A549 (cell line): Measurements from ENCODE around the gene NEXN.

ENCODE experiments used
- BHLHE40 ChIP-seq: IDR thresholded peaks from 2 replicates; pipeline ENCODE4 v1.6.1; 2012; ENCODE audit warnings: low read depth, low read length, inconsistent platforms
- EP300 ChIP-seq, 2 experiments: fragments of >200 bp; sonication (Bioruptor Twin); formaldehyde crosslinking; IDR thresholded peaks; 2 replicates in 1 of 2; 3 replicates in 1 of 2; pipeline ENCODE4 v1.6.1; 2016 to 2017
- JUN ChIP-seq, 2 experiments: fragments of >200 bp; sonication (Bioruptor Twin); formaldehyde crosslinking; IDR thresholded peaks; 2 replicates in 1 of 2; 3 replicates in 1 of 2; pipeline ENCODE4 v1.6.1; 2016 to 2017
- KDM5A ChIP-seq: fragments of 200-600 bp; sonication (generic); IDR thresholded peaks from 2 replicates; pipeline ENCODE4 v1.6.1; 2016; ENCODE audit warnings: antibody characterized with exemption, mild to moderate bottlenecking
- MYC ChIP-seq: IDR thresholded peaks from 2 replicates; pipeline ENCODE4 v1.6.1; 2012; ENCODE audit warnings: mild to moderate bottlenecking, inconsistent platforms, low read length, improper control_type of control experiment, borderline replicate concordance
- POLR2A ChIP-seq: IDR thresholded peaks from 2 replicates; pipeline ENCODE4 v1.6.1; 2012; ENCODE audit warnings: mild to moderate bottlenecking, low read length
- RARB ChIP-seq: fragments of 250-450 bp; sonication (Bioruptor Pico); IDR thresholded peaks from 2 replicates; pipeline ENCODE4 v1.8.0; 2021; ENCODE audit warnings: mild to moderate bottlenecking, moderate library complexity
- RCOR1 ChIP-seq: fragments of 150-350 bp; IDR thresholded peaks from 2 replicates; pipeline ENCODE4 v1.6.1; 2014; ENCODE audit warnings: antibody characterized with exemption, low read length, low read depth
- RNF2 ChIP-seq: fragments of 200-600 bp; sonication (generic); IDR thresholded peaks from 2 replicates; pipeline ENCODE4 v1.6.1; 2016; ENCODE audit warnings: low read depth, mild to moderate bottlenecking, antibody characterized with exemption, moderate library complexity, borderline replicate concordance
- TF ChIP-seq, protein P1 (sequence below): fragments of >200 bp; sonication (Bioruptor Twin); formaldehyde crosslinking; IDR thresholded peaks from 3 replicates; pipeline ENCODE4 v1.5.1; 2016
- TF ChIP-seq, protein P2 (sequence below): fragments of 150-350 bp; IDR thresholded peaks from 2 replicates; pipeline ENCODE4 v1.6.1; 2014; ENCODE audit warnings: low read depth, mild to moderate bottlenecking, low read length
- TF ChIP-seq, protein P3 (sequence below): fragments of 200-600 bp; sonication (generic); IDR thresholded peaks from 2 replicates; pipeline ENCODE4 v1.6.1; 2016; ENCODE audit warnings: antibody characterized with exemption, mild to moderate bottlenecking, moderate library complexity
- TF ChIP-seq, protein P4 (sequence below): IDR thresholded peaks from 2 replicates; pipeline ENCODE4 v1.6.1; 2012
- TF ChIP-seq, protein P5 (sequence below): IDR thresholded peaks from 2 replicates; pipeline ENCODE4 v1.6.1; 2012

DNA sequence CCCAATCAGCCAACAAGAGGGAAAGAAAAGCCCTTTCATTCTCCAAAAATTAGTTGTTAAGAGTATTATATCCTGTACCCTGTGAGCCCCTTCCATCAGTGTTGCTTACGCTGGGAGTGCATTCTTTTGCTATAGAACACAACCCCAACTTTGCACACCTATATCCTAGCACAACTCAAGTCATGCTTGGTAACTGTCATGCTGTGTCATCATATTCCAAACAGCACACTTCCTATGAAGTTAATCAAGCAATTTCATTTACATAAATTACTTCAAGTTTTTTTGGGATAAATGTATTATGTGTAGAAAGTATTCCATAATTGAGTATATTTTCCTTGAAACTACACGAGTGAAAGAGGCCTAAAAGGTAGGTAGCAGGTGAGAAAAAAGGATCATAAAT lies 70.4 kb downstream of the NEXN start:
- TF ChIP-seq, protein P1, sequence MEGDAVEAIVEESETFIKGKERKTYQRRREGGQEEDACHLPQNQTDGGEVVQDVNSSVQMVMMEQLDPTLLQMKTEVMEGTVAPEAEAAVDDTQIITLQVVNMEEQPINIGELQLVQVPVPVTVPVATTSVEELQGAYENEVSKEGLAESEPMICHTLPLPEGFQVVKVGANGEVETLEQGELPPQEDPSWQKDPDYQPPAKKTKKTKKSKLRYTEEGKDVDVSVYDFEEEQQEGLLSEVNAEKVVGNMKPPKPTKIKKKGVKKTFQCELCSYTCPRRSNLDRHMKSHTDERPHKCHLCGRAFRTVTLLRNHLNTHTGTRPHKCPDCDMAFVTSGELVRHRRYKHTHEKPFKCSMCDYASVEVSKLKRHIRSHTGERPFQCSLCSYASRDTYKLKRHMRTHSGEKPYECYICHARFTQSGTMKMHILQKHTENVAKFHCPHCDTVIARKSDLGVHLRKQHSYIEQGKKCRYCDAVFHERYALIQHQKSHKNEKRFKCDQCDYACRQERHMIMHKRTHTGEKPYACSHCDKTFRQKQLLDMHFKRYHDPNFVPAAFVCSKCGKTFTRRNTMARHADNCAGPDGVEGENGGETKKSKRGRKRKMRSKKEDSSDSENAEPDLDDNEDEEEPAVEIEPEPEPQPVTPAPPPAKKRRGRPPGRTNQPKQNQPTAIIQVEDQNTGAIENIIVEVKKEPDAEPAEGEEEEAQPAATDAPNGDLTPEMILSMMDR: no peak
- TF ChIP-seq, protein P2, sequence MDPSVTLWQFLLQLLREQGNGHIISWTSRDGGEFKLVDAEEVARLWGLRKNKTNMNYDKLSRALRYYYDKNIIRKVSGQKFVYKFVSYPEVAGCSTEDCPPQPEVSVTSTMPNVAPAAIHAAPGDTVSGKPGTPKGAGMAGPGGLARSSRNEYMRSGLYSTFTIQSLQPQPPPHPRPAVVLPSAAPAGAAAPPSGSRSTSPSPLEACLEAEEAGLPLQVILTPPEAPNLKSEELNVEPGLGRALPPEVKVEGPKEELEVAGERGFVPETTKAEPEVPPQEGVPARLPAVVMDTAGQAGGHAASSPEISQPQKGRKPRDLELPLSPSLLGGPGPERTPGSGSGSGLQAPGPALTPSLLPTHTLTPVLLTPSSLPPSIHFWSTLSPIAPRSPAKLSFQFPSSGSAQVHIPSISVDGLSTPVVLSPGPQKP: no peak
- TF ChIP-seq, protein P3, sequence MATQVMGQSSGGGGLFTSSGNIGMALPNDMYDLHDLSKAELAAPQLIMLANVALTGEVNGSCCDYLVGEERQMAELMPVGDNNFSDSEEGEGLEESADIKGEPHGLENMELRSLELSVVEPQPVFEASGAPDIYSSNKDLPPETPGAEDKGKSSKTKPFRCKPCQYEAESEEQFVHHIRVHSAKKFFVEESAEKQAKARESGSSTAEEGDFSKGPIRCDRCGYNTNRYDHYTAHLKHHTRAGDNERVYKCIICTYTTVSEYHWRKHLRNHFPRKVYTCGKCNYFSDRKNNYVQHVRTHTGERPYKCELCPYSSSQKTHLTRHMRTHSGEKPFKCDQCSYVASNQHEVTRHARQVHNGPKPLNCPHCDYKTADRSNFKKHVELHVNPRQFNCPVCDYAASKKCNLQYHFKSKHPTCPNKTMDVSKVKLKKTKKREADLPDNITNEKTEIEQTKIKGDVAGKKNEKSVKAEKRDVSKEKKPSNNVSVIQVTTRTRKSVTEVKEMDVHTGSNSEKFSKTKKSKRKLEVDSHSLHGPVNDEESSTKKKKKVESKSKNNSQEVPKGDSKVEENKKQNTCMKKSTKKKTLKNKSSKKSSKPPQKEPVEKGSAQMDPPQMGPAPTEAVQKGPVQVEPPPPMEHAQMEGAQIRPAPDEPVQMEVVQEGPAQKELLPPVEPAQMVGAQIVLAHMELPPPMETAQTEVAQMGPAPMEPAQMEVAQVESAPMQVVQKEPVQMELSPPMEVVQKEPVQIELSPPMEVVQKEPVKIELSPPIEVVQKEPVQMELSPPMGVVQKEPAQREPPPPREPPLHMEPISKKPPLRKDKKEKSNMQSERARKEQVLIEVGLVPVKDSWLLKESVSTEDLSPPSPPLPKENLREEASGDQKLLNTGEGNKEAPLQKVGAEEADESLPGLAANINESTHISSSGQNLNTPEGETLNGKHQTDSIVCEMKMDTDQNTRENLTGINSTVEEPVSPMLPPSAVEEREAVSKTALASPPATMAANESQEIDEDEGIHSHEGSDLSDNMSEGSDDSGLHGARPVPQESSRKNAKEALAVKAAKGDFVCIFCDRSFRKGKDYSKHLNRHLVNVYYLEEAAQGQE: no peak
- TF ChIP-seq RARB (CRISPR knock-in tag) (no peak), EP300 (IDR thresholded peaks at IDR 0.05) (no peak), RNF2 (no peak), POLR2A (no peak), RCOR1 (no peak), BHLHE40 (no peak), JUN (IDR thresholded peaks at IDR 0.05) (no peak), MYC (no peak), KDM5A (no peak)
- TF ChIP-seq, protein P4, sequence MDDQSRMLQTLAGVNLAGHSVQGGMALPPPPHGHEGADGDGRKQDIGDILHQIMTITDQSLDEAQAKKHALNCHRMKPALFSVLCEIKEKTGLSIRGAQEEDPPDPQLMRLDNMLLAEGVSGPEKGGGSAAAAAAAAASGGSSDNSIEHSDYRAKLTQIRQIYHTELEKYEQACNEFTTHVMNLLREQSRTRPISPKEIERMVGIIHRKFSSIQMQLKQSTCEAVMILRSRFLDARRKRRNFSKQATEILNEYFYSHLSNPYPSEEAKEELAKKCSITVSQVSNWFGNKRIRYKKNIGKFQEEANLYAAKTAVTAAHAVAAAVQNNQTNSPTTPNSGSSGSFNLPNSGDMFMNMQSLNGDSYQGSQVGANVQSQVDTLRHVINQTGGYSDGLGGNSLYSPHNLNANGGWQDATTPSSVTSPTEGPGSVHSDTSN: no peak
- TF ChIP-seq, protein P5, sequence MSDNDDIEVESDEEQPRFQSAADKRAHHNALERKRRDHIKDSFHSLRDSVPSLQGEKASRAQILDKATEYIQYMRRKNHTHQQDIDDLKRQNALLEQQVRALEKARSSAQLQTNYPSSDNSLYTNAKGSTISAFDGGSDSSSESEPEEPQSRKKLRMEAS: no peak
